ENCODE results near the gene TOLLIP. TPM values are rescaled to one million over a fixed set of nuclear protein-coding genes. Genes with fewer than 3 reads are reported as not detected.

The TOLLIP gene
- total and polyA plus RNA-seq, 2 of the 8 experiments (the other 6 are each of a cell fraction or from before 2014, with no cell fraction given), result 23.7 to 34.7 TPM

DNA sequence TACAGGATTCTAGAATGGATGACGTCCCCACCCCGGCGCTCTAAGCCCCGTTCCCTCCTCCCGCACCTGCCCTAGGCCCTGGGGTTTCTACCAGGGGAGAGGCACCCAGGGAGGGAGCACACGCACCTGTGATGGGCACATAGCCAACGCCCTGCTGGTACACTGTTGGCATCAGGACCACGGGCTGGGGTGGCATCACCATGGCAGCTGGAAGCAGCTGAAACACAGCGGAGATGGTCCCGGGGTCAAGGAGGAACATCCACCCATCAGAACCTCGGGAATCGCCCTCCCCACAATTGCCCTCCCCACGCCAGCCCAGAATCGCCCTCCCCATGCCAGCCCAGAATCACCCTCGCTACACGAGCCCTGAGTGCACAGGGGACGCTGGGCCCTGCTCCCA is 23.6 kb downstream of the TOLLIP start:
- DNase-seq (ENCODE audit: low read depth in 1 of 2, low spot score in 2 of 2), result no peak
- Histone ChIP-seq H3K23me2 (ENCODE audit: low read depth, low read length) (no peaks in the 10 kb centered on the region), H3K18ac (ENCODE audit: extremely low read depth, low read length) (no peak overlapping the region), H4K91ac (replicated peaks; ENCODE audit: insufficient read length, low read length) (no peak overlapping the region), H3K4ac (replicated peaks; ENCODE audit: insufficient read length, low read depth, low read length) (no peak overlapping the region), H2BK12ac (ENCODE audit: low read depth, low read length) (no peak overlapping the region), H3K56ac (replicated peaks; ENCODE audit: insufficient read length, low read depth, low read length) (no peak overlapping the region), H3K23ac (ENCODE audit: insufficient read length) (no peak overlapping the region), H3K36me3 (ENCODE audit: control insufficient read depth in 2 of 4, insufficient read depth in 4 of 4, low read length in 3 of 4) (peaks cover 3 to 29% (median 15%) of the 10 kb centered on the region in 4 experiments; a peak in 7 of 8 replicates), H2AFZ (ENCODE audit: low read length) (no peak overlapping the region), H2AK5ac (ENCODE audit: low read depth, low read length) (no peak overlapping the region), H3K79me2 (ENCODE audit: control insufficient read depth in 1 of 2, insufficient read depth in 2 of 2, low read length in 2 of 2) (no peaks in the 10 kb centered on the region), H4K20me1 (replicated peaks in 1 of 2; ENCODE audit: control insufficient read depth in 1 of 2, insufficient read depth in 2 of 2, low read length in 2 of 2) (peaks cover 3 to 7% of the 10 kb centered on the region in 2 experiments), H3K4me3 (ENCODE audit: extremely low read depth in 1 of 4, insufficient read depth in 2 of 4, low read depth in 3 of 4, low read length in 4 of 4) (no peak overlapping the region), H3K27ac (ENCODE audit: low read depth, low read length) (no peak overlapping the region), H3K4me2 (ENCODE audit: insufficient read depth in 1 of 2, low read depth in 2 of 2, low read length in 2 of 2) (no peak overlapping the region), H3K4me1 (replicated peaks in 1 of 4; ENCODE audit: control insufficient read depth in 3 of 4, insufficient read depth in 4 of 4, low read length in 3 of 4) (no peaks in the 10 kb centered on the region; a peak in 1 of 7 replicates), H2BK15ac (ENCODE audit: low read length) (no peak overlapping the region), H2BK20ac (ENCODE audit: low read length) (no peak overlapping the region), H3K9me3 (ENCODE audit: insufficient read depth in 2 of 2, low read depth in 1 of 2, low read length in 1 of 2) (no peaks in the 10 kb centered on the region; a peak in 1 of 4 replicates), H4K8ac (ENCODE audit: extremely low read depth, insufficient read depth, low read length) (no peak overlapping the region), H4K5ac (ENCODE audit: insufficient read length, low read depth, low read length) (no peak overlapping the region), H3K27me3 (replicated peaks in 1 of 4; ENCODE audit: control insufficient read depth in 3 of 4, extremely low read depth in 1 of 4, insufficient read depth in 3 of 4, low read length in 3 of 4) (no peaks in the 10 kb centered on the region), H3K9ac (replicated peaks in 1 of 4; ENCODE audit: extremely low read depth in 1 of 4, low read depth in 3 of 4, low read length in 3 of 4) (no peak overlapping the region), H2BK120ac (replicated peaks; ENCODE audit: low read depth, low read length) (no peak overlapping the region), H3K79me1 (ENCODE audit: low read depth, low read length) (no peaks in the 10 kb centered on the region; the same call in 1 of the 2 replicates), H3K14ac (ENCODE audit: insufficient read length) (no peak overlapping the region), H2BK5ac (ENCODE audit: low read depth, low read length) (no peak overlapping the region)
- POLR2A ChIA-PET (ENCODE audit: partially characterized antibody), result no interaction called here
- CTCF ChIA-PET (ENCODE audit: partially characterized antibody), result no interaction called here
- FAIRE-seq, result no peak
- no peak for TF ChIP-seq ZNF274 (IDR thresholded peaks at IDR 0.05; ENCODE audit: borderline replicate concordance, extremely low read depth, low read length)
- TF ChIP-seq EP300 (IDR thresholded peaks at IDR 0.05; ENCODE audit: borderline replicate concordance in 1 of 2, low read depth in 2 of 2, low read length in 2 of 2), result no peak
- no peak for TF ChIP-seq CEBPB (IDR thresholded peaks at IDR 0.05; ENCODE audit: low read depth, low read length)
- TF ChIP-seq JUND (IDR thresholded peaks at IDR 0.05; ENCODE audit: low read length), result no peak
- WGBS, 2 experiments (ENCODE audit: extremely low coverage in 1 of 2, insufficient coverage in 1 of 2, insufficient read length in 1 of 2, insufficient replicate concordance in 2 of 2, low coverage in 1 of 2, low lambda C conversion rate in 2 of 2, missing lambda C conversion rate in 1 of 2), result 97% methylated on average over 12 of the region's 17 CpGs; no CpG with 5 or more reads in 1 of the 2 experiments
